Bone marrow (tissue), 2 donors: Measurements from ENCODE around the gene GOLGA6B.
"Not testable (repeated sequence)": the region's sequence is repeated elsewhere in the genome, so short reads cannot be mapped to it uniquely, and the experiment has no call there.

Experiments used
- DNase-seq, 2 donors: peaks; one replicate each; lab custom pipeline; 2025; lab: John Stamatoyannopoulos, UW

Gene GOLGA6B

GRCh38 chr15:72654397-72654796 lies at the start of gene GOLGA6B:
TSS of gene GOLGA6B (plus strand) at chr15:72654697. CDS start at chr15:72654738, 41 bp downstream.
- DNase-seq: not testable (repeated sequence)

GRCh38 chr15:72604794-72605193 lies 49.7 kb upstream of the GOLGA6B start:
- DNase-seq: no peak

GRCh38 chr15:72608084-72608483 lies 46.4 kb upstream of the GOLGA6B start:
- not testable (repeated sequence) for DNase-seq

GRCh38 chr15:72609862-72610261 lies 44.6 kb upstream of the GOLGA6B start:
- no peak for DNase-seq

GRCh38 chr15:72612324-72612723 lies 42.2 kb upstream of the GOLGA6B start:
- not testable (repeated sequence) for DNase-seq

GRCh38 chr15:72614810-72615532 lies 39.5 kb upstream of the GOLGA6B start:
- no peak for DNase-seq

GRCh38 chr15:72615533-72616233 lies 38.8 kb upstream of the GOLGA6B start:
- not testable (repeated sequence) for DNase-seq

- DNase-seq: no peak
Measured at GRCh38 chr15:72616491-72617210, 37.8 kb upstream of the GOLGA6B start.

GRCh38 chr15:72623854-72624253 lies 30.6 kb upstream of the GOLGA6B start:
- DNase-seq: not testable (repeated sequence)

- DNase-seq: not testable (repeated sequence)
Measured at GRCh38 chr15:72626153-72626552, 28.3 kb upstream of the GOLGA6B start.

GRCh38 chr15:72628249-72629067 lies 26.0 kb upstream of the GOLGA6B start:
- not testable (repeated sequence) for DNase-seq

- not testable (repeated sequence) for DNase-seq
Measured at GRCh38 chr15:72629068-72629570, 25.4 kb upstream of the GOLGA6B start.

- not testable (repeated sequence) for DNase-seq
Measured at GRCh38 chr15:72636519-72637282, 17.8 kb upstream of the GOLGA6B start.

- not testable (repeated sequence) for DNase-seq
Measured at GRCh38 chr15:72639759-72640483, 14.6 kb upstream of the GOLGA6B start.

- not testable (repeated sequence) for DNase-seq
Measured at GRCh38 chr15:72642271-72642670, 12.2 kb upstream of the GOLGA6B start.

GRCh38 chr15:72648631-72649253 lies 5.8 kb upstream of the GOLGA6B start:
- not testable (repeated sequence) for DNase-seq

GRCh38 chr15:72656014-72656413 lies 1.5 kb downstream of the GOLGA6B start:
- DNase-seq: not testable (repeated sequence)

- DNase-seq: not testable (repeated sequence)
Measured at GRCh38 chr15:72661081-72661480, 6.6 kb downstream of the GOLGA6B start.

GRCh38 chr15:72663931-72664330 lies 9.4 kb downstream of the GOLGA6B start:
- DNase-seq: not testable (repeated sequence)
